Measurements from ENCODE around the gene OR8B4.

- TF ChIP-seq CTCF (conservative IDR thresholded peaks at IDR 0.05; ENCODE audit: low read length) = no peak
- TF ChIP-seq EZH2phosphoT487 (IDR thresholded peaks at IDR 0.05; ENCODE audit: borderline replicate concordance, low read depth, low read length) = no peak
Measured at GRCh38 chr11:124473476-124473875, 48.8 kb upstream of the OR8B4 start.
